ENCODE results near the gene KRT16.
"Not testable (repeated sequence)": the region's sequence is repeated elsewhere in the genome, so short reads cannot be mapped to it uniquely, and the experiment has no call there.

The KRT16 gene

DNA sequence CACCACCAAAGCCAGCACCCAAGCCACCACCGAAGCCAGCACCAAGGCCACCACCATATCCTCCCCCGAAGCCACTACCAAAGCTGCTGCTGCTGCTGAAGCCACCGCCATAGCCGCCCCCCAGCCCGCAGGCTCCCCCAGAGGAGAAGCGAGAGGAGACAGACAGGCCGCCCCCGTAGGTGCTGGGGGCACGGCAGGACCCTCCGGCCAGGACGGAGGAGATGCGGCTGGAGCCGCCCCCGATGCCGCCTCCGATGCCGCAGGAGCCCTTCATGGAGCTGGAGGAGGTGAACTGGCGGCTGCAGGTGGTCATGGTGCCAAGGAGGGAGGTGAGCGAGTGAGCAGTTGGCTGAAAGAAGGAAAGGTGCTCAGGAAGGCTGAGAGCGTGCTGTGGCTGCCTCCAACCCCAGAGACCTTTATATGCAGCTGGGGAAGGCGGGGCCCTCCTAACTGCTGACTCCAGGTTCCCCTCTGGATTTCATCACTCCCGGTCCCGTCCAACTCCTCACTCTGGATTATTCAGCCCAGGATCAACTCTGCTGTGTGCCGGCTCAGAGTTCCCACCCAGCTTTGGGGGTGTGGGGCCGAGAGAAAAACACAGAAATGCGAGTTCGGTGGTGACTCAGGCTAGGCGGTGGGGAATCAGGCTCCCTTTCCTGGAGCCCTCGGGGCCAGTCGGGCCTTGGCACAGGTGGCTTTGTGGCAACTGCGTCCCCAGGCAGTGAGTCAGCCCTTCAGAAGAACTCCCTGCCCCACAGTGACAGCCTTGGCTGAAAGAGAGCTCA lies at the start of gene KRT16:
KRT16 (minus strand) TSS at position 392 of the 785 bp plus-strand sequence; CDS start at position 313, 79 bp downstream.
- DNase-seq: not testable (repeated sequence)

- DNase-seq: no peak
Measured at GRCh38 chr17:41660221-41660711, 47.7 kb upstream of the KRT16 start.

- DNase-seq: no peak
Measured at GRCh38 chr17:41659427-41660212, 47.1 kb upstream of the KRT16 start.

DNA sequence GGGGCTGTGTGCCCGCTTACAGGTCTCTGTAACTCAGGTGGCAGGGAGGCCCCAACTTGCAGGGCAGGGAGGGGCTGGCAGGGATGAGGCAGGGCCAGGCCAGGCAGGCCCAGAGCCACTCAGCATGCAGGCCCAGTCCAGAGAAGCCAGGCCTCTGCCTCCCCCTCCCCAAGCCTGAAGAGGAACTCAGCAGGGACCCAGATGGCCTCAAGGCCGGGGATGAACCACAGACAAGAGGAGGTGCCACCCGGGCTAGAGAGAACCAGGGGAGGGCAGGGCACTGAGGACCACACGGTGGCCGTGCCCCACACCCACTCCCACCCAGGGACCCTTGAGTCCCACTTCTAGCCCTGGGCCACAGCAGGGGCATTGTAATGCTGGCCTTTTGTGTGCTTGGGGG lies 46.3 kb upstream of the KRT16 start:
- no peak for DNase-seq

DNA sequence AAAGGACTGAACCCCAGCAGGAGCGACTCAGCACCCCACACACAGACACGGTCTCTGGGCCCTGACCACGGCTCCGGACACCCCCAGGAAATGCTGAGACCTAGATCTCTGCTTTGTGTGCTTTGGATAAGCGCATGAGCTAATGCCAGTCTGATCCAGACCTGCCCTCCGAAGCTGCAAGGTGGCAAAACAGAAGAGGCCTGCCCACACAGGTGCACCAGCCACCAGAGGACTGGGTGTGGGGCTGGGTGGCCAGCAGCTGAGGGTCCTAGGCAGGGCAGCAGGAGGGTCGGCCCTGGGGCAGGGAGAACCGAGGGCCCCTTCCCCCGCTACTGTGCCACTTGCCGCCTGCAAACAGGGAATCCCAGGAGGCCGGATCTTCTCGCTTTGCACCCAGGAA lies 45.4 kb upstream of the KRT16 start:
- no peak for DNase-seq

DNA sequence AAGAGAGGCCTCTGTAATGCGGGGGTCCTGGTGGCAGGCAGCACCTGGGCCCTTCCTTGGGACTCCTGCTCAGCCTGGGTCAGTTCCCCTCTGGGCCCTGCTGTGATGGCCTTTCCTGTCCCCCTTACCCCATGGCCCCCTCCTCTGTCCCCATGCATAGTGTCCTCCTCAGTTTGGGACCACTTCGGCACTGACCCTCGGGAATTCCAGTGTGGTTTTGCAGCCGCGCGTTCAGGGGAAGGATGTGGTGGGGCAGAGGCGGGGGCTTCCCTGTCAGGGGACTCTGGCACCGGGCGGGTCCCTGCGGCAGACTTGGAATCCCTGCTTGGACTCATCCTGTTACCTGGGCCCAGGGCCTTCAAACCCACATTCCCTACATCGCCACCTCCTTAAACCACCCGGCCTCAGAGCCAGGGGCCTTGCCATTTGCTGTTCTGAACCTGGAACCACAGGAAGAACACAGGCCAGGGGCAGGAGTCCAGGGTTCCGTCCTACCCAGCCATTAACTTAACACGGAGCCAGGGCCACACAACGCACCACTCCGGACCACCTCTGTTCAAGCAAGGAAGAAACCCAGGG lies 44.7 kb upstream of the KRT16 start:
- DNase-seq: no peak

- no peak for DNase-seq
Measured at GRCh38 chr17:41656249-41657023, 43.9 kb upstream of the KRT16 start.

- peak; percentile 57 for DNase-seq
Measured at GRCh38 chr17:41655611-41656111, 43.1 kb upstream of the KRT16 start.

GRCh38 chr17:41654678-41655607 lies 42.4 kb upstream of the KRT16 start:
- no peak for DNase-seq

DNA sequence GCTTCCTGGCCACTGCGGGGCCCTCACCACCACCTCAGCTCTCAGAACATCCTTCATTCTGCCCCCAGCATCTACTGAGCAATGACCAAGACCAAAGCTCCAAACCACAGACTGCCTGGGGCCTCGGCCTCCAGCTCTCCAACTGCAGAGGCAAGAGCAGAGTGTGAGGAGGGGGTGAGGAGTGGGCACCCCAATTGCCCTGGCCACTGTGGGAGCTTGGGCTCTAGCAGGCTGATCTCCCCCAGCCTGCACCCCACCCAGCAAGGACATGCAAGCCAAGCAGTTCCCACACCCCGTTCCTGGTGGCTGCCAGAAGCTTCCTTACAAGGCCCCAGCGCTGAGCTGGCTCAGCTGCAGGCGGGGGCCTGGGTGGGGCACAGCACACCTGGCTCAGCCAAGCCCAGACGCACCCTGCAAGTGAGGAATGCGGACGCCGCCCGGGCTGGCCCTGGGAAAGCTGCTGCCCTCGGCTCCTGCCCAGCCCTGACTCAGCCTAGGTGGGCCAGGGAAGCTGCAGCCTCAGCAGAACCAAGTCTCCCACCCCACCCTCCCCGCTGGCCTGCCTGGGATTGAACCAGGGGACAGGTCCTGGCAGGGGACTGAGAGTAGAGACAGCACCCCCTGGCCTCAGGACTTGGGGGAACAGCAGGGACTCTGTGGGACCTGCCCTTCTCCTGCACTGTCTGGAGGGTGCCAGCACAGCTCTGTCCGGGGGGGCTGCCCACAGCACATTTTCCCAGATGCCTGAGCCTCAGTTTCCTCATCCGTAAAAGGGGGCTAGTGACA lies 41.5 kb upstream of the KRT16 start:
- no peak for DNase-seq

GRCh38 chr17:41653421-41653820 lies 40.9 kb upstream of the KRT16 start:
- no peak for DNase-seq

DNA sequence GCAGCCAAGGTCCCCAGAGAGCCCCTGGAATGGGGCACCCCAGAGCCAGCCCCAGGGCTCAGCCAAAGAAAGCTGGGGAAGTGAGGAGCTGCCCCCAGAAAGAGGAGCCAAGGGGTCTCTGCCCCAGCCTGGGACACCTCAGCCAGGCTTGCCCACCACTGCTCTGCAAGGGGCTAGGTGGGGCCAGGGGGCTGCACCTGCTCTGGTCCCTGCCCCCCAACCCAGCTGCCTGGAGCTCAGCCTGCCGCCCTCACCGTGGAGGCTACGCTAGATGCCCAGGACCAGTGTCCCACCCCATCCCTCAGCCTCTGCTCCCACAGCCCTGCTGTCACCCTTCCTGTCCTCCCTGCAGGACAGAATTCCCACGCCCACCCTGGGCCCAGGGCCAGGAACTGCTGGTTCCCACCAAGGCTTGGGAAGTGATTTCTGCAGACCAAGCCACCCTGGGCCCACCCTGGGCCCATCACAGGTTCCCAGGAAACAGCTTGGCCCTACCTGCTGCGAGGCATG lies 39.9 kb upstream of the KRT16 start:
- no peak for DNase-seq

GRCh38 chr17:41651625-41652460 lies 39.3 kb upstream of the KRT16 start:
- no peak for DNase-seq

- no peak for DNase-seq
Measured at GRCh38 chr17:41650794-41651624, 38.4 kb upstream of the KRT16 start.

DNA sequence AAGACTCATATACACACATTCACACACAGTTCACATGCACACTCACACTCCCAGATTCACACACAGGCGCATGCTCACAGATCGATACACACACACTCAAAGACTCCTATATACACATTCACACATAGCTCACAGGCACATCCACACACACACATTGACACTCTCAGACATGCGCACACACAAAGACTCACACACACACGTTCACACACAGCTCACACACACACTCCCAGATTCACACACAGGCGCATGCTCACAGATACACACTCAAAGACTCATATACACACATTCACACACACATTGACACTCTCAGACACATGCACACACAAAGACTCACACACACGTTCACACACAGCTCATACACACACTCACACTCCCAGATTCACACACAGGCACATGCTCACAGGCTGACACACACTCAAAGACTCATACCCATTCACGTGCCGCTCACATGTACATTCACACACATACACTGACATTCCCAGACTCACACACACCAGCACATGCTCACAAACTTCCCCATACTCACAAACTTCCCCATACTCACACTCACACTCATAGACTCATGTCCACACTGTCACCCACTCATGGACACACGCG lies 37.5 kb upstream of the KRT16 start:
- no peak for DNase-seq

- peak; percentile 94 for DNase-seq
Measured at GRCh38 chr17:41648411-41649195, 36.0 kb upstream of the KRT16 start.

DNA sequence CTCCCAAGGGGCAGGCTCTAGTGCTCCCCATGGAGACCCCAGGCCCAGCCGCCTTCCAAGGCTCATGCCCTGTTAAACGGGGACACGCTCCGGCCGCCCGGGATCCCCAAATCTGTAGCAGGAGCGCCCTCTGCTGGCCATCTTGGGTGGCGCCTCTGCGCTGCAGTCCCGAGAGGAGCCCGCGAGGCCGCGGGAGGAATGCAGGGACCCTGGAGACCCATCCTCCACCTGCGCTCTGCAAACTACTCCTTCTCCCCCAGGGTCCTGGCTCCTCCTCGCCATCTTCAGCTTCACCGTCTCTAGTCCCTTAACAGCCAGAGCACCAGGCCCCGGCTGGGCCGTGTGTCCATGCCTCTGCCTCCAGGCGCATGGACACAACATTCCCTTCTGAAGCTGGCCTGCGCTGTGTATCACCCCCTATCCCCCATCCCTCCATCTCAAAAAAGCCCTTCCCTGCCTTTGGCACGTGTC lies 35.4 kb upstream of the KRT16 start:
- peak; percentile 96 for DNase-seq
